Mucosa of descending colon (tissue), 3 donors: Measurements from ENCODE around the gene FAM50A. TPM values are rescaled to one million over a fixed set of nuclear protein-coding genes. Genes with fewer than 3 reads are reported as not detected.

Experiments used
- ATAC-seq: fragments of 200-7000 bp; cut with Tn5 transposase; one replicate; pipeline ENCODE4 v1.9.1; 2020; ENCODE audit warnings: mild to moderate bottlenecking, moderate library complexity
- DNase-seq, 3 donors: peaks; one replicate each; pipeline ENCODE4 v3.0.0-alpha.2; 2020
- H3K36me3 ChIP-seq: fragments of 200-600 bp; one replicate; pipeline ENCODE4 v1.8.0; 2021; ENCODE audit warnings: low read depth, mild to moderate bottlenecking
- H3K4me1 ChIP-seq: fragments of 200-600 bp; one replicate; pipeline ENCODE4 v1.8.0; 2021; ENCODE audit warnings: low read depth, mild to moderate bottlenecking
- H3K4me3 ChIP-seq: fragments of 200-600 bp; one replicate; pipeline ENCODE4 v1.8.0; 2021; ENCODE audit warnings: mild to moderate bottlenecking
- H3K9me3 ChIP-seq: fragments of 200-600 bp; one replicate; pipeline ENCODE4 v1.8.0; 2021; ENCODE audit warnings: mild to moderate bottlenecking
- intact Hi-C, 2 donors: fragments of 100-400 bp; cut with DNase I in 1 of 2; cut with micrococcal nuclease in 1 of 2; formaldehyde crosslinking; loops; one replicate each; pipeline versions ENCODE4 v1.11.0 to v1.11.1; 2022; cut with DNase I, micrococcal nuclease
- total RNA-seq, 3 donors: library from RNA; stranded (reverse); fragmentation: NEBNext Ultra II Directional in 2 of 3; extraction: Animal tissue kit (Norgen Biotek cat#: 25700) in 2 of 3; gene quantifications; one replicate each; pipeline versions ENCODE4 v1.2.1 to v1.2.4, GENCODE V29; 2021 to 2023
- TF ChIP-seq, protein P1 (sequence below): fragments of 200-600 bp; IDR thresholded peaks from one replicate; pipeline ENCODE4 v1.8.0; 2022; ENCODE audit warnings: antibody characterized with exemption, mild to moderate bottlenecking
- donor health status: DM: no; HTN: no; CAD: no; lungs with moderate emphysema.
- donor health status: DM: no; HTN: no; CAD: no.
- donor health status: DM: no; HTN: yes; CAD: no.

FAM50A gene
- total RNA-seq, 3 donors from 2014 or later: 46.2 to 65.1 (median 50.5) TPM

DNA sequence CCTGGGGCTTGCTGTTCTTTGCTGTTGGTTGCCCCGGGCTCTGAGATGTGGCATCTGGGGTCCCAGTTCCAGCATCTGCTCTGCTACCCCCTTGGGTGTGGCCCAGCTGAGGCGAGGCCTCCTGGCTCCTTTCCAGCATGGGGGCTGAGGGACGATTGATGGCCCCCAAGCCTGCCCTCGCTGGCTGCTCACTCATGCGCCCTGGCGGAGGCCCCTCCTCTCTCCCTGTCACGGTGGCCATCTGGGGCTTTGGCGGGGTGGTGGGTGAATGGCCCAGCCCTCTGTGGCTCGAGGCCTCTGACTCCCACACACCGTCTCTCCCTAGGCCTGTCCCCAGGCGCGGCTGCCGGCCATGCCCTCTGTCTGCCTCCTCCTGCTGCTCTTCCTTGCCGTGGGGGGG lies 15.9 kb downstream of the FAM50A start:
- H3K4me3 ChIP-seq: no peak overlapping the region
- no peaks in the 10 kb centered on the region for H3K4me1 ChIP-seq
- DNase-seq: no peak
- no peaks in the 10 kb centered on the region for H3K36me3 ChIP-seq
- intact Hi-C loops: no loop called here
- TF ChIP-seq, protein P1, sequence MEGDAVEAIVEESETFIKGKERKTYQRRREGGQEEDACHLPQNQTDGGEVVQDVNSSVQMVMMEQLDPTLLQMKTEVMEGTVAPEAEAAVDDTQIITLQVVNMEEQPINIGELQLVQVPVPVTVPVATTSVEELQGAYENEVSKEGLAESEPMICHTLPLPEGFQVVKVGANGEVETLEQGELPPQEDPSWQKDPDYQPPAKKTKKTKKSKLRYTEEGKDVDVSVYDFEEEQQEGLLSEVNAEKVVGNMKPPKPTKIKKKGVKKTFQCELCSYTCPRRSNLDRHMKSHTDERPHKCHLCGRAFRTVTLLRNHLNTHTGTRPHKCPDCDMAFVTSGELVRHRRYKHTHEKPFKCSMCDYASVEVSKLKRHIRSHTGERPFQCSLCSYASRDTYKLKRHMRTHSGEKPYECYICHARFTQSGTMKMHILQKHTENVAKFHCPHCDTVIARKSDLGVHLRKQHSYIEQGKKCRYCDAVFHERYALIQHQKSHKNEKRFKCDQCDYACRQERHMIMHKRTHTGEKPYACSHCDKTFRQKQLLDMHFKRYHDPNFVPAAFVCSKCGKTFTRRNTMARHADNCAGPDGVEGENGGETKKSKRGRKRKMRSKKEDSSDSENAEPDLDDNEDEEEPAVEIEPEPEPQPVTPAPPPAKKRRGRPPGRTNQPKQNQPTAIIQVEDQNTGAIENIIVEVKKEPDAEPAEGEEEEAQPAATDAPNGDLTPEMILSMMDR: no peak
- no peaks in the 10 kb centered on the region for H3K9me3 ChIP-seq
- no peak for ATAC-seq

GRCh38 chrX:154460326-154460725 lies 16.4 kb downstream of the FAM50A start:
- TF ChIP-seq, protein P1: no peak

DNA sequence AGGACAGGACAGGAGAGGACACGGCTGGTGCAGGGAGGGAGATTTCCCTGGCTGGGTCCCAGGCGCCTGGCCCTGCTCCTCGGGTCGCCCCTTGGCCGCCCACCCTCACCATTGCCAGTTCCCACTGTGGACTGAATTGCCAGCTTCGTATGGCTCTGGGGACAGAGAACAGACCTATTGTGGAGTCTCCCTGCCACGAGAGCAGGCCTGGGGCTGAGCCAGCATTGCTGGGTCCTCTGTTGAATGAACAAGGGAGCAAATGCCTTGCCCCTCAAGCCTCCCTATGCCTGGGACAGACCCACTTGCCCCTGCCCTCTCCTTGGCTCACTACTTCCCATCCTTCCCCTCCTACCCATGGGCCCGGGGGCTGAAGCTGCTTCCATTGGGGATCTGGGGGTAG lies 18.5 kb downstream of the FAM50A start:
- ATAC-seq: no peak
- intact Hi-C loops: no loop called here
- Histone ChIP-seq H3K4me1 (no peaks in the 10 kb centered on the region), H3K9me3 (no peaks in the 10 kb centered on the region), H3K4me3 (no peak overlapping the region), H3K36me3 (no peaks in the 10 kb centered on the region)
- TF ChIP-seq, protein P1: no peak
- no peak for DNase-seq

More at GRCh38 chrX:154460326-154460725, 16.4 kb downstream of the FAM50A start:
- ATAC-seq (no peak), DNase-seq (no peak)
- intact Hi-C loops: no loop called here
- no peaks in the 10 kb centered on the region for H3K36me3 ChIP-seq
- no peaks in the 10 kb centered on the region for H3K9me3 ChIP-seq
- H3K4me3 ChIP-seq: no peak overlapping the region
- H3K4me1 ChIP-seq: no peaks in the 10 kb centered on the region

- no peak for ATAC-seq
These were observed 19.8 kb downstream of the FAM50A start for GRCh38 chrX:154463611-154464220.

DNA sequence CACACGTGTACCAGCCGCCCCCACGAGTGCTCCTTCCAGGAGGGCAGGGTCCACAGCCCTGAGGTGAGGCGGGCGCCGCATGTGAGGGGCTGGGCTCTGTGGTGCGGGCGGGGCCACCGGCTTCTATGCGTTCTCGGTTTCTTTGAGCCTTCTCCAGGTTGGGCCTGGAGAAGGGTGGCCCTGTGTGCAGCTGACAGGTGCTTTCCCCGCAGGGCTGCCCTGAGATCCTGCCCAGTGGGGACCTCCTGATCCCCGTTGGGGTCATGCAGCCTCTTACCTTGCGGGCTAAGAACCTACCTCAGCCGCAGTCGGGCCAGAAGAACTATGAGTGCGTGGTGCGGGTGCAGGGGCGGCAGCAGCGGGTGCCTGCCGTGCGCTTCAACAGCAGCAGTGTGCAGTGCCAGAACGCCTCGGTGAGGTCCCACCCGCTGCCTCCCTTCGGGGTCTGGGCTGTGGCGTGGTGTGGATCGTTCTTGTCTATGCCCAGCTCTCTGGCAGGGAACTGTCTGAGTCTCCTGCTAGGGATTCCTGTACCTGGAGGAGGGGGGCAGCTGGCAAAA lies 20.9 kb downstream of the FAM50A start:
- TF ChIP-seq, protein P1: no peak
- no peaks in the 10 kb centered on the region for H3K9me3 ChIP-seq
- DNase-seq (no peak), ATAC-seq (no peak)
- H3K4me1 ChIP-seq: no peaks in the 10 kb centered on the region
- no peaks in the 10 kb centered on the region for H3K36me3 ChIP-seq
- intact Hi-C loops: no loop called here
- H3K4me3 ChIP-seq: no peak overlapping the region

More at GRCh38 chrX:154463611-154464220, 19.8 kb downstream of the FAM50A start:
- intact Hi-C loops: no loop called here
- H3K4me1 ChIP-seq: no peaks in the 10 kb centered on the region
- H3K9me3 ChIP-seq: no peaks in the 10 kb centered on the region
- TF ChIP-seq, protein P1: no peak
- DNase-seq: no peak
- no peak overlapping the region for H3K4me3 ChIP-seq
- no peaks in the 10 kb centered on the region for H3K36me3 ChIP-seq
